ENCODE measurements around the gene SCMH1. TPM values are rescaled to one million over a fixed set of nuclear protein-coding genes. Genes with fewer than 3 reads are reported as not detected.

Gene SCMH1
- 100 to 1,000 TPM in 1 of 4 donors, 10 to 100 TPM in 3; 45.6 to 102 (median 82.5) TPM for total RNA-seq

DNA sequence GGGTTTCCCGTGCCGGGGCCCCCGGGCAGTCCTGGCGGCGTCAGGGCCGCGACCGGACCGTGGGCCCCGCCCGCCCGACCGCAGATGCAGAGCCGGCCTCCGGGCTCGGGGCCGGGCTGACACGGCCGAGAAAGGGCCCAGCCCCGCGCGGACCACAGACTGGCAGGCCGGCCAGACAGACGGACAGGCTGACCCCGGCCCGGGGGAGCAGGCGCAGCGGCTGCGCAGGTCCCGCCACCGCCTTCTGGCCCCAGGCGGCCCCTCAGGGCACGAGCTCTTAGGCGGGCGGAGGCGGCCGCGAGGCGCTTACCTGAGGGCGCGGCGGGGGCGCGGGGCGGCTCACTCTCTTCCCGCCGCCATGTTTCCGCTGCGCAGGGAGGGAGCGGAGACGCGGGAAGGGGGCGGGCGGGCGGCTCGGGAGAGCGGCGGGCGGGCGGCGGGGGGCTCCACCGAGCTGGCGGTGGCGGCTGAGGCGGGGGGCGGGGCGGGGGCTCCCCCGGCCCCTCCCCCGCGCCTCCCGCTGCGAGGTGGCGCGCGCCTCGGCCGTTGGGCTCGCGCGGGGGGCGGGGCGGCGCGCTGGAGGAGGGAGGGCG lies at the start of gene SCMH1:
Gene SCMH1, minus strand, starts transcription at position 558 of the 593 bp plus-strand sequence. CDS start 56,173 bp downstream, outside the sequence.
- Histone ChIP-seq H3K27ac (peak within 1 kb of the TSS; percentile 92 to 99 (median 98)), H3K4me3 (peak within 1 kb of the TSS; percentile 72 to 94), H3K36me3 (no peaks in the 10 kb centered on the region), H3K4me1 (peaks cover 0 to 48% (median 2%) of the 10 kb centered on the region in 3 donors), H3K27me3 (no peaks in the 10 kb centered on the region), H3K9me3 (no peaks in the 10 kb centered on the region)
- no peak for TF ChIP-seq EP300 (IDR thresholded peaks at IDR 0.05)
- peak in 1 of 2 donors; percentile 10 for TF ChIP-seq POLR2A (IDR thresholded peaks at IDR 0.05)
- no CpG with 5 or more reads among the region's 85 CpGs for WGBS, 2 donors (ENCODE audit: low coverage in 1 of 2)
- peak; percentile 77 for ATAC-seq

GRCh38 chr1:41291195-41291594 lies 49.1 kb upstream of the SCMH1 start:
- 81 to 90% methylated on average over 2 to 5 of the region's 5 CpGs for WGBS, 2 donors (ENCODE audit: low coverage in 1 of 2)
- H3K9me3 ChIP-seq, result no peaks in the 10 kb centered on the region
- no peak for TF ChIP-seq EP300 (IDR thresholded peaks at IDR 0.05)
- TF ChIP-seq, protein P1, sequence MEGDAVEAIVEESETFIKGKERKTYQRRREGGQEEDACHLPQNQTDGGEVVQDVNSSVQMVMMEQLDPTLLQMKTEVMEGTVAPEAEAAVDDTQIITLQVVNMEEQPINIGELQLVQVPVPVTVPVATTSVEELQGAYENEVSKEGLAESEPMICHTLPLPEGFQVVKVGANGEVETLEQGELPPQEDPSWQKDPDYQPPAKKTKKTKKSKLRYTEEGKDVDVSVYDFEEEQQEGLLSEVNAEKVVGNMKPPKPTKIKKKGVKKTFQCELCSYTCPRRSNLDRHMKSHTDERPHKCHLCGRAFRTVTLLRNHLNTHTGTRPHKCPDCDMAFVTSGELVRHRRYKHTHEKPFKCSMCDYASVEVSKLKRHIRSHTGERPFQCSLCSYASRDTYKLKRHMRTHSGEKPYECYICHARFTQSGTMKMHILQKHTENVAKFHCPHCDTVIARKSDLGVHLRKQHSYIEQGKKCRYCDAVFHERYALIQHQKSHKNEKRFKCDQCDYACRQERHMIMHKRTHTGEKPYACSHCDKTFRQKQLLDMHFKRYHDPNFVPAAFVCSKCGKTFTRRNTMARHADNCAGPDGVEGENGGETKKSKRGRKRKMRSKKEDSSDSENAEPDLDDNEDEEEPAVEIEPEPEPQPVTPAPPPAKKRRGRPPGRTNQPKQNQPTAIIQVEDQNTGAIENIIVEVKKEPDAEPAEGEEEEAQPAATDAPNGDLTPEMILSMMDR (IDR thresholded peaks at IDR 0.05), result no peak
- no peak for TF ChIP-seq POLR2A (IDR thresholded peaks at IDR 0.05)
- no peak for TF ChIP-seq POLR2AphosphoS5 (IDR thresholded peaks at IDR 0.05)
- H3K4me1 ChIP-seq, result no peaks in the 10 kb centered on the region
- H3K36me3 ChIP-seq, result no peaks in the 10 kb centered on the region
- no peak overlapping the region for H3K27ac ChIP-seq
- ATAC-seq, result no peak
- peaks cover 19% of the 10 kb centered on the region for H3K27me3 ChIP-seq
- H3K4me3 ChIP-seq, result no peak overlapping the region

DNA sequence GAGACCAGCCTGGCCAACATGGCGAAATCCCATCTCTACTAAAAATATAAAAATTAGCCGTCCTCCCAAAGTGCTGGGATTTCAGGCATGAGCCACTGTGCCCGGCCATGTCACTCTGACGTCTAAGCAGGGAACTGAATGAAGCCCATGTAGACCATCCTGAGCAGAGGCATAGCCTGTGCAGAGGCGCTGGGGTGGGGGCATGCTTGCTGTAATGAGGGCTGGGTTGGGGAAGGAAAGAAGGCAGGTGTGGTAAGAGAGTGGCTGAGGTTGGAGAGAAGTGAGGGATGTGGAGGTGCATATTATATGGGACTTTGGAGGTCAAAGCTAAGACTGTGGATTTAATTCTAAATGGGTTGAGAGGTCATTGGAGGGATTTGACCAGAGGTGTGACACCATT lies 47.1 kb upstream of the SCMH1 start:
- no peak overlapping the region for H3K4me3 ChIP-seq

GRCh38 chr1:41286992-41287391 lies 44.9 kb upstream of the SCMH1 start:
- H3K4me1 ChIP-seq, result peaks cover 0 to 15% (median 0%) of the 10 kb centered on the region in 3 donors
- no peaks in the 10 kb centered on the region for H3K9me3 ChIP-seq
- H3K4me3 ChIP-seq, result no peak overlapping the region
- no peak overlapping the region for H3K27ac ChIP-seq
- no peak for ATAC-seq
- H3K36me3 ChIP-seq, result no peaks in the 10 kb centered on the region
- 48 to 63% methylated on average over 2 to 3 of the region's 4 CpGs for whole genome bisulfite sequencing, 2 donors (ENCODE audit: low coverage in 1 of 2)
- TF ChIP-seq POLR2AphosphoS5 (IDR thresholded peaks at IDR 0.05), result no peak
- TF ChIP-seq POLR2A (IDR thresholded peaks at IDR 0.05), result no peak
- TF ChIP-seq, protein P1 (IDR thresholded peaks at IDR 0.05), result no peak
- no peak for TF ChIP-seq EP300 (IDR thresholded peaks at IDR 0.05)
- peaks cover 19% of the 10 kb centered on the region for H3K27me3 ChIP-seq

More for the DNA sequence above, 47.1 kb upstream of the SCMH1 start:
- H3K27me3 ChIP-seq, result peaks cover 19% of the 10 kb centered on the region
- TF ChIP-seq POLR2AphosphoS5 (IDR thresholded peaks at IDR 0.05) (no peak), POLR2A (IDR thresholded peaks at IDR 0.05) (no peak), EP300 (IDR thresholded peaks at IDR 0.05) (no peak)
- TF ChIP-seq, protein P1 (IDR thresholded peaks at IDR 0.05), result no peak
- H3K4me1 ChIP-seq, result no peaks in the 10 kb centered on the region
- H3K27ac ChIP-seq, result no peak overlapping the region
- no peak for ATAC-seq
- H3K9me3 ChIP-seq, result no peaks in the 10 kb centered on the region
- 67% methylated on average over 2 of the region's 5 CpGs; no CpG with 5 or more reads in 1 of the 2 donors for WGBS, 2 donors (ENCODE audit: low coverage in 1 of 2)
- H3K36me3 ChIP-seq, result no peaks in the 10 kb centered on the region

DNA sequence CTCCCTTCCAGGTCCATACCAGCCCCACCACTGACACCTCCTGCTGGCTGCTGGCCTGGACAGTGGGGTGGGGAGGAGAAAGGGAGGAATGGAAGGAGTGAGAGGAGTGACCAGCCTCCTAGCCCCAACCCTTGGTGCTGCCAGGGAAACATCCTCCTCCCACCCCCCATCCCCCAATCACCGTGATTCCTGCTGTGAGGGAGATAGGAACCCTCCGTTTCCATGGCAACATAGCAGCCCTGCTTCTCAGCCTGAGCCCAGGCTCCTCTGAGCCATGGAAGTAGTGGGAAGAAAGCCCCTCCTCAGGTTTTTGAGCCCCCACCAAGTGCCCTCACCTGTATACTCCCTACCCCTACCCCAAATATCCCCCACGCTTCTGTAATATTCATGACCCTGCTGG lies 44.4 kb upstream of the SCMH1 start:
- Histone ChIP-seq H3K27me3 (peaks cover 21% of the 10 kb centered on the region), H3K27ac (no peak overlapping the region), H3K36me3 (no peaks in the 10 kb centered on the region), H3K9me3 (no peaks in the 10 kb centered on the region), H3K4me3 (no peak overlapping the region), H3K4me1 (peaks cover 0 to 15% (median 0%) of the 10 kb centered on the region in 3 donors)
- no peak for ATAC-seq
- WGBS, 2 donors (ENCODE audit: low coverage in 1 of 2), result 71% methylated on average over 1 of the region's 3 CpGs
- TF ChIP-seq POLR2AphosphoS5 (IDR thresholded peaks at IDR 0.05) (no peak), POLR2A (IDR thresholded peaks at IDR 0.05) (no peak), EP300 (IDR thresholded peaks at IDR 0.05) (no peak)
- TF ChIP-seq, protein P1 (IDR thresholded peaks at IDR 0.05), result no peak

All from gastroesophageal sphincter (tissue), 4 donors.